PC-9 (cell line): ENCODE data around the gene HMGCR. TPM values are rescaled to one million over a fixed set of nuclear protein-coding genes. Genes with fewer than 3 reads are reported as not detected.

Experiments
- BruUV-seq: library from RNA; stranded (reverse); fragments of 400-500 nt; replicated peaks from 2 replicates; lab custom pipeline; 2021; lab: Mats Ljungman, UMichigan
- CTCF ChIA-PET: fragments of 300-600 bp; sonication (Branson Sonifier 250); formaldehyde crosslinking; loops from one replicate; lab custom pipeline; 2022; ENCODE audit warnings: antibody characterized with exemption; lab: Charles Lee
- POLR2A ChIA-PET: fragments of 300-600 bp; sonication (Branson Sonifier 250); formaldehyde crosslinking; loops from one replicate; lab custom pipeline; 2022; ENCODE audit warnings: antibody characterized with exemption; ENCODE audit not compliant: unreplicated experiment; lab: Charles Lee
- DNase-seq, 2 experiments: peaks; one replicate each; pipeline versions ENCODE4 v3.0.0 to v3.0.0-alpha.2; 2015 to 2022; ENCODE audit warnings: mixed read lengths in 1 of 2
- H2AFZ ChIP-seq: fragments of 200-600 bp; sonication (generic); 2 replicates; pipeline ENCODE4 v1.8.1; 2017; ENCODE audit warnings: antibody characterized with exemption
- H3F3A ChIP-seq: fragments of 200-600 bp; sonication (generic); 2 replicates; pipeline ENCODE4 v1.8.1; 2017; ENCODE audit warnings: antibody characterized with exemption, mild to moderate bottlenecking, low read depth; ENCODE audit not compliant: insufficient read depth
- H3K27ac ChIP-seq: fragments of 200-600 bp; sonication (generic); 2 replicates; pipeline ENCODE4 v1.6.1; 2016; ENCODE audit warnings: mixed run types
- H3K27me3 ChIP-seq: fragments of 200-600 bp; sonication (generic); 2 replicates; pipeline ENCODE4 v1.6.1; 2016; ENCODE audit warnings: low read depth, mixed run types; ENCODE audit not compliant: insufficient read depth
- H3K36me3 ChIP-seq: fragments of 200-600 bp; sonication (generic); 2 replicates; pipeline ENCODE4 v1.6.1; 2016; ENCODE audit warnings: low read depth, mixed run types
- H3K4me1 ChIP-seq: fragments of 200-600 bp; sonication (generic); replicated peaks from 2 replicates; pipeline ENCODE4 v1.6.1; 2016; ENCODE audit warnings: mixed run types; ENCODE audit not compliant: insufficient read depth
- H3K4me2 ChIP-seq: fragments of 200-600 bp; sonication (generic); 2 replicates; pipeline ENCODE4 v1.6.1; 2017; ENCODE audit warnings: mixed run types
- H3K4me3 ChIP-seq: fragments of 200-600 bp; sonication (generic); 2 replicates; pipeline ENCODE4 v1.6.1; 2016; ENCODE audit warnings: mixed run types
- H3K79me2 ChIP-seq: fragments of 200-600 bp; sonication (generic); 2 replicates; pipeline ENCODE4 v1.6.1; 2017; ENCODE audit warnings: low read depth, mixed run types
- H3K9me2 ChIP-seq: fragments of 200-600 bp; sonication (generic); 2 replicates; pipeline ENCODE4 v1.8.1; 2017; ENCODE audit warnings: mild to moderate bottlenecking; ENCODE audit not compliant: insufficient read depth
- H3K9me3 ChIP-seq: fragments of 200-600 bp; sonication (generic); 2 replicates; pipeline ENCODE4 v1.8.1; 2016; ENCODE audit warnings: low read depth; ENCODE audit not compliant: insufficient read depth
- H4K20me1 ChIP-seq: fragments of 200-600 bp; sonication (generic); 2 replicates; pipeline ENCODE4 v1.8.1; 2017; ENCODE audit not compliant: insufficient read depth
- EZH2 ChIP-seq: fragments of 200-600 bp; sonication (generic); IDR thresholded peaks from 2 replicates; pipeline ENCODE4 v1.8.0; 2017; ENCODE audit warnings: antibody characterized with exemption, low read depth
- intact Hi-C: fragments of 100-400 bp; cut with micrococcal nuclease; formaldehyde crosslinking; loops from one replicate; pipeline ENCODE4 v1.10.0; 2022; ENCODE audit not compliant: unreplicated experiment
- total RNA-seq: library from RNA; stranded (reverse); gene quantifications from 2 replicates; pipeline ENCODE4 v1.2.3, GENCODE V29; 2021
- TF ChIP-seq, protein P1 (sequence below): fragments of 200-600 bp; sonication (generic); conservative IDR thresholded peaks from 2 replicates; pipeline ENCODE4 v1.6.1; 2017; ENCODE audit warnings: mixed run types, antibody characterized with exemption, mild to moderate bottlenecking, moderate library complexity

The HMGCR gene
- total RNA-seq, 1 experiment from 2014 or later: 86.8 TPM

- ChIA-PET POLR2A (no interaction called here), CTCF (no interaction called here)
- Histone ChIP-seq H3K27me3 (no peaks in the 10 kb centered on the region), H3K27ac (no peak overlapping the region), H3K9me2 (no peaks in the 10 kb centered on the region), H2AFZ (no peak overlapping the region), H3K4me1 (no peaks in the 10 kb centered on the region), H4K20me1 (no peaks in the 10 kb centered on the region), H3K36me3 (peaks cover 5% of the 10 kb centered on the region; the same call in 1 of the 2 replicates), H3K4me3 (no peak overlapping the region), H3K9me3 (no peaks in the 10 kb centered on the region), H3F3A (no peaks in the 10 kb centered on the region), H3K4me2 (no peak overlapping the region), H3K79me2 (no peaks in the 10 kb centered on the region)
- TF ChIP-seq, protein P1, sequence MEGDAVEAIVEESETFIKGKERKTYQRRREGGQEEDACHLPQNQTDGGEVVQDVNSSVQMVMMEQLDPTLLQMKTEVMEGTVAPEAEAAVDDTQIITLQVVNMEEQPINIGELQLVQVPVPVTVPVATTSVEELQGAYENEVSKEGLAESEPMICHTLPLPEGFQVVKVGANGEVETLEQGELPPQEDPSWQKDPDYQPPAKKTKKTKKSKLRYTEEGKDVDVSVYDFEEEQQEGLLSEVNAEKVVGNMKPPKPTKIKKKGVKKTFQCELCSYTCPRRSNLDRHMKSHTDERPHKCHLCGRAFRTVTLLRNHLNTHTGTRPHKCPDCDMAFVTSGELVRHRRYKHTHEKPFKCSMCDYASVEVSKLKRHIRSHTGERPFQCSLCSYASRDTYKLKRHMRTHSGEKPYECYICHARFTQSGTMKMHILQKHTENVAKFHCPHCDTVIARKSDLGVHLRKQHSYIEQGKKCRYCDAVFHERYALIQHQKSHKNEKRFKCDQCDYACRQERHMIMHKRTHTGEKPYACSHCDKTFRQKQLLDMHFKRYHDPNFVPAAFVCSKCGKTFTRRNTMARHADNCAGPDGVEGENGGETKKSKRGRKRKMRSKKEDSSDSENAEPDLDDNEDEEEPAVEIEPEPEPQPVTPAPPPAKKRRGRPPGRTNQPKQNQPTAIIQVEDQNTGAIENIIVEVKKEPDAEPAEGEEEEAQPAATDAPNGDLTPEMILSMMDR: no peak
- TF ChIP-seq EZH2: no peak
- intact Hi-C loops: no loop called here
- BruUV-seq: no TSS peak
- DNase-seq: no peak
These were observed 50.8 kb downstream of the HMGCR start for GRCh38 chr5:75387806-75388205.

- intact Hi-C loops: no loop called here
These were observed 52.4 kb downstream of the HMGCR start for GRCh38 chr5:75389430-75389829.

GRCh38 chr5:75395277-75395676 lies 58.3 kb downstream of the HMGCR start:
- intact Hi-C loops: no loop called here
- Histone ChIP-seq H3K9me2 (no peaks in the 10 kb centered on the region; the same call in 1 of the 2 replicates), H3K4me3 (no peak overlapping the region), H2AFZ (no peak overlapping the region), H3K4me1 (no peaks in the 10 kb centered on the region), H3F3A (no peaks in the 10 kb centered on the region), H4K20me1 (no peaks in the 10 kb centered on the region), H3K4me2 (no peak overlapping the region), H3K27ac (no peak overlapping the region), H3K36me3 (no peaks in the 10 kb centered on the region), H3K79me2 (no peaks in the 10 kb centered on the region), H3K9me3 (no peaks in the 10 kb centered on the region), H3K27me3 (no peaks in the 10 kb centered on the region)
- CTCF ChIA-PET: no interaction called here
- no peak for TF ChIP-seq EZH2
- TF ChIP-seq, protein P1: no peak
- DNase-seq: no peak
- BruUV-seq: no TSS peak
- POLR2A ChIA-PET: interaction anchor here (0.7 kb wide), 1 partner anchor 1621 kb away, joined by 13 read pairs; no protein-coding TSS in a partner anchor

More at GRCh38 chr5:75389430-75389829, 52.4 kb downstream of the HMGCR start:
- no peaks in the 10 kb centered on the region for H3K4me1 ChIP-seq
- H4K20me1 ChIP-seq: no peaks in the 10 kb centered on the region
- no TSS peak for BruUV-seq
- no peak overlapping the region for H3K4me3 ChIP-seq
- no peaks in the 10 kb centered on the region for H3K27me3 ChIP-seq
- H3K79me2 ChIP-seq: no peaks in the 10 kb centered on the region
- POLR2A ChIA-PET: no interaction called here
- H3K36me3 ChIP-seq: peaks cover 5% of the 10 kb centered on the region; the same call in 1 of the 2 replicates
- CTCF ChIA-PET: no interaction called here
- H3K4me2 ChIP-seq: no peak overlapping the region
- H3K9me3 ChIP-seq: no peaks in the 10 kb centered on the region
- H3F3A ChIP-seq: no peaks in the 10 kb centered on the region
- H3K27ac ChIP-seq: no peak overlapping the region
- H2AFZ ChIP-seq: no peak overlapping the region
- TF ChIP-seq EZH2: no peak
- TF ChIP-seq, protein P1: no peak
- H3K9me2 ChIP-seq: no peaks in the 10 kb centered on the region
- DNase-seq: no peak
